ENCODE results near the gene DLG5. TPM values are rescaled to one million over a fixed set of nuclear protein-coding genes. Genes with fewer than 3 reads are reported as not detected.

DLG5 gene
- total RNA-seq, 1 donor from 2014 or later: 60.5 TPM

DNA sequence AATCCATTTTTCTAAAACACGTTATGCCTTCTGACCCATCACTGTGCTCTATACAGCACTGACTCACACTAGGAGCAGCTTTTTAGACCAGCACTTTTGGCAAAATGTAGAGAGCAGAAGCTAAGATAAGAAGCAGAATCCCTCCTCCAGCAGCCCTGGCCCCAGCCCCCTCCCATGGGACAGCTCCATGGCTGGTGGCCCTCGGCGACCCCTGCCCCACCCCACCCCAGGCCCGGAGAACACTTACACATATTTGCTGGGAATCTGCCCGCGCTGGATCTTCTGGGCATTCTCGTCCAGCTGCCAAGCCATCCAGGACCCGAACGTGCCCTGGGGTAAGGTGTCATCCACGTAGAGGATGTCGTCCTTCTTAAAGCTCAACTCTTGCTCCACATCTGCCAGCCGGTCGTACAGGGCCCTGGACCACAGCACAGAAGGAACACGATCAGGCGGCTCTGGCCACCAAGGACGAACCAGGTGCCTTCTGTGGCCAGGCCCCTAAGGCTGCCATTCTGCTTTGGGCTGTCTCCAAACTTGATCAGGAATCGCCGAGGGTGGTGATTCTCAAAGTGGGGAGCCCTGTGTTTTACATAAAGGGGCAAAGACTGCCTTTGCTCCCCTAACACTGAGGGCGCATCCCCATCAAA is 119.9 kb downstream of the DLG5 start:
- H3K27me3 Mint-ChIP-seq (ENCODE audit: low read depth): no peaks in the 10 kb centered on the region
- peaks cover 51% of the 10 kb centered on the region for H3K36me3 Mint-ChIP-seq (ENCODE audit: low read depth)
- DNase-seq (ENCODE audit: low spot score): peak; percentile 57
- no peak overlapping the region for H3K27ac Mint-ChIP-seq (ENCODE audit: unreplicated experiment)
- H3K9me3 Mint-ChIP-seq (ENCODE audit: low read depth): no peaks in the 10 kb centered on the region
- H3K4me3 Mint-ChIP-seq (ENCODE audit: unreplicated experiment): no peak overlapping the region
- TF ChIP-seq, protein P1, sequence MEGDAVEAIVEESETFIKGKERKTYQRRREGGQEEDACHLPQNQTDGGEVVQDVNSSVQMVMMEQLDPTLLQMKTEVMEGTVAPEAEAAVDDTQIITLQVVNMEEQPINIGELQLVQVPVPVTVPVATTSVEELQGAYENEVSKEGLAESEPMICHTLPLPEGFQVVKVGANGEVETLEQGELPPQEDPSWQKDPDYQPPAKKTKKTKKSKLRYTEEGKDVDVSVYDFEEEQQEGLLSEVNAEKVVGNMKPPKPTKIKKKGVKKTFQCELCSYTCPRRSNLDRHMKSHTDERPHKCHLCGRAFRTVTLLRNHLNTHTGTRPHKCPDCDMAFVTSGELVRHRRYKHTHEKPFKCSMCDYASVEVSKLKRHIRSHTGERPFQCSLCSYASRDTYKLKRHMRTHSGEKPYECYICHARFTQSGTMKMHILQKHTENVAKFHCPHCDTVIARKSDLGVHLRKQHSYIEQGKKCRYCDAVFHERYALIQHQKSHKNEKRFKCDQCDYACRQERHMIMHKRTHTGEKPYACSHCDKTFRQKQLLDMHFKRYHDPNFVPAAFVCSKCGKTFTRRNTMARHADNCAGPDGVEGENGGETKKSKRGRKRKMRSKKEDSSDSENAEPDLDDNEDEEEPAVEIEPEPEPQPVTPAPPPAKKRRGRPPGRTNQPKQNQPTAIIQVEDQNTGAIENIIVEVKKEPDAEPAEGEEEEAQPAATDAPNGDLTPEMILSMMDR (IDR thresholded peaks at IDR 0.05): no peak
- peaks cover 8% of the 10 kb centered on the region for H3K4me1 Mint-ChIP-seq (ENCODE audit: low read depth)

DNA sequence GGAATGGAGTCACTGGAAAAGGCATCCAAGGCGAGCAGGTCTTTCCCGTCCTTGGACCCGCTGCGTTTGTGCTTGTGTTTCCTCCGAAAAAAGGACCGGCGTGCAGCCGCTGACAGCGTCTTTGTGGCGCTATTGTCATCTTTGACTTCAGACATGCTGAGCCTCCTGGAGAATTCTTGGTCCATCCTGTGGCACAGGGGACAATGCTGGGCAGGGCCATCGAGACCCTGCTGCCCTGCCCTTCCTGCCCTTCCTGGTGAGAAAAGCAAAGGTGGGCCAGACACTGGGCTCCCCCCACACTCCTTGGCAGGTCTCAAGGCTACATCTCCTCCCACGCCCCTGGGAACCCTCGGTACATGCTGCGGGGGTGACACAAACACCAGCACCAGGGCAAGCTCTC is 120.9 kb downstream of the DLG5 start:
- DNase-seq (ENCODE audit: low spot score): peak; percentile 58
- H3K4me1 Mint-ChIP-seq (ENCODE audit: low read depth): peaks cover 16% of the 10 kb centered on the region
- no peak overlapping the region for H3K4me3 Mint-ChIP-seq (ENCODE audit: unreplicated experiment)
- H3K36me3 Mint-ChIP-seq (ENCODE audit: low read depth): peaks cover 48% of the 10 kb centered on the region
- no peaks in the 10 kb centered on the region for H3K27me3 Mint-ChIP-seq (ENCODE audit: low read depth)
- H3K9me3 Mint-ChIP-seq (ENCODE audit: low read depth): no peaks in the 10 kb centered on the region
- TF ChIP-seq, protein P1 (IDR thresholded peaks at IDR 0.05): no peak
- H3K27ac Mint-ChIP-seq (ENCODE audit: unreplicated experiment): no peak overlapping the region

DNA sequence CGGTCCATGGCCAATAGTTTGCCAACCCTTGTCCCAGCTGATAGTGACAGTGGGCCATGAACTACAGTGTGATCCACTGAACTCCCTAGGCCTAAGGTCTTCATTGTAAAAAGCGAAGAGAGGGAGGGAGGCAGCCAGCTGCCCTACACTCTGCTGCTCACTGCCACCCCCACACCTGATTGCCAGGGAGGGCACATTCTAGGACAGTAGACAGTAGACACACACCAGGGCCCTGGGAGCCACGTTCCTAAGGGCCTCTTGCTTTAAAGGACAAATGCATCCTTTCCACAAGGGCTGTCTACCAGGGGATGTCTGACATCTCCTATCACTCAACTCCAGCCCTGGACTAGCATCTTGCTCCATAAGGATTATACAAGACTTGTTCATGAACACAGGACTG is 122.2 kb downstream of the DLG5 start:
- Mint-ChIP-seq H3K9me3 (ENCODE audit: low read depth) (no peaks in the 10 kb centered on the region), H3K4me3 (ENCODE audit: unreplicated experiment) (no peak overlapping the region), H3K27me3 (ENCODE audit: low read depth) (no peaks in the 10 kb centered on the region), H3K4me1 (ENCODE audit: low read depth) (peaks cover 16% of the 10 kb centered on the region), H3K36me3 (ENCODE audit: low read depth) (peaks cover 42% of the 10 kb centered on the region), H3K27ac (ENCODE audit: unreplicated experiment) (no peak overlapping the region)
- TF ChIP-seq, protein P1 (IDR thresholded peaks at IDR 0.05): no peak
- peak; percentile 37 for DNase-seq (ENCODE audit: low spot score)

DNA sequence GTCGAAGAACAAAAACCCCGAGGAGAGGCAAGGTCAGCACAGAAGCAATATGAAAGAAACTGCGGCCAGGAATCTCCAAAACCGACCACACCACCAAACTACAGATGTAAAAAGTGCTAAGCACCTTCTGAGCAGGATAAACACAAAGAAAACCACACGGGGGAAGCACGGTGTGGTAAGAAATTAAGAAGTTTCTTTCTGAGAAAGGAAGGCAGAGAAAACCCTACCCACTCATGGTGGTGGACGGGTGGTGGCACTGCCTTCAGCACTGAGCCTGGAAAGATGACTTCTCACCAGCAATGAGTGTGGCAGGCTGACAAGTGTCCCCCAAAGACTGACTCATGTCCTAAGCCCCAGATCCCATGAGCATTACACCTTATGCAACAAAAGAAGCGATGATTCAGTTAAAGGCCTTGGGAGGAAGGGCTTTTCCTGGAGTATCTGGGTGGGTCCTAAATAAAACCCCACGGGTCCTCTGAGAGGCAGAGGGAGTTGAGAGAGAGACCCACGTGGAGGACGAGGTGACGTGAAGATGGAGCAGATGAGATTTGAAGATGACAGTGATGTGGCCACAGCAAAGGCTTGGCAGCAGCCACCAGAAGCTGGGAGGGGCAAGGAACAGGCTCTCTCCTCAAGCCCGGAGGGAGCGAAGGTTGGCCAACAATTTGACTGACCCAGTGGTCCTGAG is 124.9 kb downstream of the DLG5 start:
- Mint-ChIP-seq H3K27me3 (ENCODE audit: low read depth) (no peaks in the 10 kb centered on the region), H3K27ac (ENCODE audit: unreplicated experiment) (no peak overlapping the region), H3K4me1 (ENCODE audit: low read depth) (peaks cover 22% of the 10 kb centered on the region), H3K36me3 (ENCODE audit: low read depth) (peaks cover 33% of the 10 kb centered on the region), H3K9me3 (ENCODE audit: low read depth) (no peaks in the 10 kb centered on the region), H3K4me3 (ENCODE audit: unreplicated experiment) (no peak overlapping the region)
- TF ChIP-seq, protein P1 (IDR thresholded peaks at IDR 0.05): no peak
- DNase-seq (ENCODE audit: low spot score): peak; percentile 61

DNA sequence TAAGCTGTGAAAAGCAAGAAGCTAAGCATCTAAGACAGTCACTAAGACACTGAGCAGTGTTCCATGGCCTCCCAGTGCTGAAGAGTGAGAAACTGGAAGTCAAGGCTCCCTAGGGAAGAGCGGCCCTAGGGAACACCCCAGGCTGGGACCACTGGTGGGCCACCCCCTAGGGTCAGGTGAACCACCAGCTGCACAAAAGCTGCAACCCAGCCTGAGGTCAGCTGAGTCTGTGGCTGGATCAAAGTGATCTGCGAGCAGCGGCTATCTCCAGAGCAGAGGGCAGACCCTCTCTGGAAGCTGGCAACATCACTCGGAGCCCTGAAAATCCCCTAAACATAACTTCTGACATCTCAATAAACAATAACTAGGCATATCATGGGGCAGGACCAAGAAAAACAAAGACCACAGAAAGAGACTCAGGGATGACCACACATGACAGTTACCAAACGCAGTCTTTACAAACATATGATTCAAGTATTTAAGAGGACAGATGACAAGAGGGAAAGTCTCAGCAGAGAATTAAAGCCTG is 125.8 kb downstream of the DLG5 start:
- peaks cover 22% of the 10 kb centered on the region for H3K4me1 Mint-ChIP-seq (ENCODE audit: low read depth)
- H3K27me3 Mint-ChIP-seq (ENCODE audit: low read depth): no peaks in the 10 kb centered on the region
- TF ChIP-seq, protein P1 (IDR thresholded peaks at IDR 0.05): no peak
- DNase-seq (ENCODE audit: low spot score): peak; percentile 53
- H3K9me3 Mint-ChIP-seq (ENCODE audit: low read depth): no peaks in the 10 kb centered on the region
- peaks cover 35% of the 10 kb centered on the region for H3K36me3 Mint-ChIP-seq (ENCODE audit: low read depth)
- H3K4me3 Mint-ChIP-seq (ENCODE audit: unreplicated experiment): no peak overlapping the region
- no peak overlapping the region for H3K27ac Mint-ChIP-seq (ENCODE audit: unreplicated experiment)
